Endothelial cell (in vitro differentiated cells): ENCODE data around the gene RPS6KB2. TPM values are rescaled to one million over a fixed set of nuclear protein-coding genes. Genes with fewer than 3 reads are reported as not detected.
"Not testable (repeated sequence)": the region's sequence is repeated elsewhere in the genome, so short reads cannot be mapped to it uniquely, and the experiment has no call there.

Source experiments
- DNase-seq: peaks from one replicate; pipeline ENCODE4 v3.0.0; 2021; ENCODE audit warnings: low spot score
- H3K27ac Mint-ChIP-seq: one replicate; pipeline ENCODE4 v1.8.0; 2021; ENCODE audit warnings: mixed read lengths, inconsistent platforms; ENCODE audit not compliant: unreplicated experiment
- H3K27me3 Mint-ChIP-seq: one replicate; pipeline ENCODE4 v1.8.0; 2021; ENCODE audit warnings: mild to moderate bottlenecking, moderate library complexity, mixed read lengths, inconsistent platforms; ENCODE audit not compliant: unreplicated experiment
- H3K36me3 Mint-ChIP-seq: one replicate; pipeline ENCODE4 v1.8.0; 2021; ENCODE audit warnings: mild to moderate bottlenecking, low read depth, mixed read lengths, inconsistent platforms; ENCODE audit not compliant: unreplicated experiment
- H3K4me1 Mint-ChIP-seq: one replicate; pipeline ENCODE4 v1.8.0; 2021; ENCODE audit warnings: mild to moderate bottlenecking, mixed read lengths, inconsistent platforms; ENCODE audit not compliant: unreplicated experiment
- H3K4me3 Mint-ChIP-seq: one replicate; pipeline ENCODE4 v1.8.0; 2021; ENCODE audit warnings: mild to moderate bottlenecking, mixed read lengths, inconsistent platforms; ENCODE audit not compliant: unreplicated experiment
- H3K9me3 Mint-ChIP-seq: one replicate; pipeline ENCODE4 v1.8.0; 2021; ENCODE audit warnings: mixed read lengths, inconsistent platforms; ENCODE audit not compliant: unreplicated experiment
- CTCF ChIP-seq: fragments of 200-600 bp; sonication (generic); IDR thresholded peaks from one replicate; pipeline ENCODE4 v1.5.0; 2021; ENCODE audit warnings: antibody characterized with exemption; ENCODE audit not compliant: unreplicated experiment
- total RNA-seq: library from RNA; stranded (reverse); fragmentation: NEBNext Ultra II Directional; extraction: Animal tissue kit (Norgen Biotek cat#: 25700); gene quantifications from one replicate; pipeline ENCODE4 v1.2.1, GENCODE V29; 2021; ENCODE audit not compliant: unreplicated experiment

The RPS6KB2 gene
- total RNA-seq, 1 donor from 2014 or later: 44.2 TPM

GRCh38 chr11:67468456-67468758 is 40.1 kb downstream of the RPS6KB2 start:
- TF ChIP-seq CTCF: no peak
- Mint-ChIP-seq H3K36me3 (no peaks in the 10 kb centered on the region), H3K27me3 (peaks cover 4% of the 10 kb centered on the region), H3K4me3 (peak overlapping the region; percentile 88), H3K27ac (no peak overlapping the region), H3K4me1 (peaks cover 10% of the 10 kb centered on the region), H3K9me3 (no peaks in the 10 kb centered on the region)
- DNase-seq: no peak

GRCh38 chr11:67468759-67469507 is 40.6 kb downstream of the RPS6KB2 start, which contains the start of gene TMEM134:
TMEM134 (minus strand) TSS chr11:67469251; CDS start chr11:67469192, 59 bp downstream.
- no peak for TF ChIP-seq CTCF
- H3K4me1 Mint-ChIP-seq: peaks cover 10% of the 10 kb centered on the region
- peak; percentile 94 for DNase-seq
- H3K4me3 Mint-ChIP-seq: peak within 1 kb of the TSS; percentile 88
- H3K27me3 Mint-ChIP-seq: peaks cover 4% of the 10 kb centered on the region
- H3K27ac Mint-ChIP-seq: no peak within 1 kb of the TSS
- no peaks in the 10 kb centered on the region for H3K36me3 Mint-ChIP-seq
- no peaks in the 10 kb centered on the region for H3K9me3 Mint-ChIP-seq

- H3K4me3 Mint-ChIP-seq: peak overlapping the region; percentile 71
- no peak overlapping the region for H3K27ac Mint-ChIP-seq
- no peaks in the 10 kb centered on the region for H3K36me3 Mint-ChIP-seq
- peaks cover 10% of the 10 kb centered on the region for H3K4me1 Mint-ChIP-seq
- TF ChIP-seq CTCF: no peak
- no peaks in the 10 kb centered on the region for H3K9me3 Mint-ChIP-seq
- peaks cover 2% of the 10 kb centered on the region for H3K27me3 Mint-ChIP-seq
- DNase-seq: no peak
These were observed 41.2 kb downstream of the RPS6KB2 start for GRCh38 chr11:67469508-67469811.

GRCh38 chr11:67470337-67471002 is 42.2 kb downstream of the RPS6KB2 start:
- TF ChIP-seq CTCF: no peak
- DNase-seq: no peak
- no peaks in the 10 kb centered on the region for H3K36me3 Mint-ChIP-seq
- no peak overlapping the region for H3K27ac Mint-ChIP-seq
- peak overlapping the region; percentile 56 for H3K4me3 Mint-ChIP-seq
- H3K27me3 Mint-ChIP-seq: peaks cover 2% of the 10 kb centered on the region
- no peaks in the 10 kb centered on the region for H3K9me3 Mint-ChIP-seq
- peaks cover 6% of the 10 kb centered on the region for H3K4me1 Mint-ChIP-seq

GRCh38 chr11:67472882-67473281 is 44.6 kb downstream of the RPS6KB2 start:
- Mint-ChIP-seq H3K27me3 (peaks cover 1% of the 10 kb centered on the region), H3K27ac (no peak overlapping the region), H3K4me3 (no peak overlapping the region), H3K4me1 (peaks cover 6% of the 10 kb centered on the region), H3K9me3 (no peaks in the 10 kb centered on the region), H3K36me3 (no peaks in the 10 kb centered on the region)
- no peak for TF ChIP-seq CTCF
- no peak for DNase-seq

- not testable (repeated sequence) for H3K4me1 Mint-ChIP-seq, H3K36me3 Mint-ChIP-seq, H3K27ac Mint-ChIP-seq, DNase-seq, H3K27me3 Mint-ChIP-seq, H3K9me3 Mint-ChIP-seq, H3K4me3 Mint-ChIP-seq
These were observed 48.4 kb downstream of the RPS6KB2 start for GRCh38 chr11:67476692-67477091.

DNA sequence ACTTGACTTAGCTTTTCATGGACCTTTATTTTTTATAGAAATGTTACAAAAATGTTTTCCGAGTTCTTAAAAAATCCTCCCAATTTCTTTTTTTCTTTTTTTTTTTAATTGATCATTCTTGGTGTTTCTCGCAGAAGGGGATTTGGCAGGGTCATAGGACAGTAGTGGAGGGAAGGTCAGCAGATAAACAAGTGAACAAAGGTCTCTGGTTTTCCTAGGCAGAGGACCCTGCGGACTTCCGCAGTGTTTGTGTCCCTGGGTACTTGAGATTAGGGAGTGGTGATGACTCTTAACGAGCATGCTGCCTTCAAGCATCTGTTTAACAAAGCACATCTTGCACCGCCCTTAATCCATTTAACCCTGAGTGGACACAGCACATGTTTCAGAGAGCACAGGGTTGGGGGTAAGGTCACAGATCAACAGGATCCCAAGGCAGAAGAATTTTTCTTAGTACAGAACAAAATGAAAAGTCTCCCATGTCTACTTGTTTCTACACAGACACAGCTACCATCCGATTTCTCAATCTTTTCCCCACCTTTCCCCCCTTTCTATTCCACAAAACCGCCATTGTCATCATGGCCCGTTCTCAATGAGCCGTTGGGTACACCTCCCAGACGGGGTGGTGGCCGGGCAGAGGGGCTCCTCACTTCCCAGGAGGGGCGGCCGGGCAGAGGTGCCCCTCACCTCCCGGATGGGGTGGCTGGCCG is 49.2 kb downstream of the RPS6KB2 start:
- H3K27me3 Mint-ChIP-seq, DNase-seq, H3K9me3 Mint-ChIP-seq, H3K27ac Mint-ChIP-seq, H3K36me3 Mint-ChIP-seq, H3K4me3 Mint-ChIP-seq, H3K4me1 Mint-ChIP-seq: not testable (repeated sequence)
